SH-SY5Y (cell line): ENCODE data around the gene PLS1.

Source experiments
- GATA2 ChIP-seq: IDR thresholded peaks from 2 replicates; pipeline ENCODE4 v1.6.1; 2011; ENCODE audit warnings: mild to moderate bottlenecking, low read depth, low read length
- GATA3 ChIP-seq: IDR thresholded peaks from 2 replicates; pipeline ENCODE4 v1.6.1; 2011; ENCODE audit warnings: low read depth, mild to moderate bottlenecking, low read length, moderate library complexity

- TF ChIP-seq GATA2 (no peak), GATA3 (no peak)
Observed at GRCh38 chr3:142693136-142693853, 97.1 kb downstream of the PLS1 start.
